ENCODE measurements around the gene DNMT3L. TPM values are rescaled to one million over a fixed set of nuclear protein-coding genes. Genes with fewer than 3 reads are reported as not detected.
"Not testable (repeated sequence)": the region's sequence is repeated elsewhere in the genome, so short reads cannot be mapped to it uniquely, and the experiment has no call there.

Gene DNMT3L
- total and polyA plus RNA-seq, 8 donors: not detected

DNA sequence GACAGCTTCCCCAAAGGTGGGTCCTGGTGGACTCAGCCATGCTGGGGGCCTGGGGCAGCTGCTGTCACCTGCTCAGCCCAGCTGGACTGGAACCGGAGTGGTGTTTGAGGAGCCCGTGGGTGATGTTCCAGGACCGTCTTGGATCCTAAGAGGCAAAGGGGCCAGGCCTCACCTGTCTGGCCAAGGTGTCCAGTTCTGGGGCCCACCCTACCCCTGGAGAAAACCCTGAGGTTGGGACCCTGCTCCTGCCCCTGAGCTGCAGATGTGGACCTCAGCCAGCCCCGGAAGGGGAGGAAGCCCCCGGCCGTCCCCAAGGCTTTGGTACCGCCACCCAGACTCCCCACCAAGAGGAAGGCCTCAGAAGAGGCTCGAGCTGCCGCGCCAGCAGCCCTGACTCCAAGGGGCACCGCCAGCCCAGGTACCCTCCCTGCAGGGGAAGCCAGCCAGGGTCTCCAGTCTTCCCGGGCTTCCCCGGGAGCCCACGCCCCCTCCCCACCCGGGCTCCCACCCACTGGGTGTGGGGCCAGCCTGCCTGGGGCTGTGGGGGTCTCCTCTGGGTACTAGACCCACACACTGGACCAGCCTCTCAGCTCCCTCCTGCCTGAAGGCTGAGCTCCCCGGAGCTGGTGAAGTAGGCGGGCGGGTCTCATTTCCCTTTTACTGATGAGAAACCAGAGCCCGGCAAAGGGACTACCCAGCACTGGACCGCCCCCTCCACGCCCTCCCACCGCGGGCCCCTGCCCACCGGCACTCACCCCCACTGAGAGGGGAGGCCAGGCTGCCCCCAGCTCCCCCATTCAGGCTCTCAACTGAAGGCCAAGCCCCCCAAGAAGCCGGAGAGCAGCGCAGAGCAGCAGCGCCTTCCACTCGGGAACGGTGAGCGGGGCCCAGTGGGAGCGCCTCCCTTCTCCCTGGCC is 25.3 kb upstream of the DNMT3L start:
- intact Hi-C loops (cut with DNase I): no loop called here
- no peak for ATAC-seq

GRCh38 chr21:44286086-44286715 is 24.5 kb upstream of the DNMT3L start:
- H3K36me3 ChIP-seq: no peaks in the 10 kb centered on the region
- TF ChIP-seq, protein P1, sequence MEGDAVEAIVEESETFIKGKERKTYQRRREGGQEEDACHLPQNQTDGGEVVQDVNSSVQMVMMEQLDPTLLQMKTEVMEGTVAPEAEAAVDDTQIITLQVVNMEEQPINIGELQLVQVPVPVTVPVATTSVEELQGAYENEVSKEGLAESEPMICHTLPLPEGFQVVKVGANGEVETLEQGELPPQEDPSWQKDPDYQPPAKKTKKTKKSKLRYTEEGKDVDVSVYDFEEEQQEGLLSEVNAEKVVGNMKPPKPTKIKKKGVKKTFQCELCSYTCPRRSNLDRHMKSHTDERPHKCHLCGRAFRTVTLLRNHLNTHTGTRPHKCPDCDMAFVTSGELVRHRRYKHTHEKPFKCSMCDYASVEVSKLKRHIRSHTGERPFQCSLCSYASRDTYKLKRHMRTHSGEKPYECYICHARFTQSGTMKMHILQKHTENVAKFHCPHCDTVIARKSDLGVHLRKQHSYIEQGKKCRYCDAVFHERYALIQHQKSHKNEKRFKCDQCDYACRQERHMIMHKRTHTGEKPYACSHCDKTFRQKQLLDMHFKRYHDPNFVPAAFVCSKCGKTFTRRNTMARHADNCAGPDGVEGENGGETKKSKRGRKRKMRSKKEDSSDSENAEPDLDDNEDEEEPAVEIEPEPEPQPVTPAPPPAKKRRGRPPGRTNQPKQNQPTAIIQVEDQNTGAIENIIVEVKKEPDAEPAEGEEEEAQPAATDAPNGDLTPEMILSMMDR (IDR thresholded peaks at IDR 0.05): no peak
- no peaks in the 10 kb centered on the region for H3K9me3 ChIP-seq
- ATAC-seq (no peak), DNase-seq (peak in 1 of 4 donors; percentile 60)
- H3K27ac ChIP-seq: no peak overlapping the region
- H3K4me3 ChIP-seq: no peak overlapping the region
- peaks cover 0 to 6% of the 10 kb centered on the region in 2 donors for H3K4me1 ChIP-seq
- intact Hi-C loops (cut with DNase I): no loop called here
- H3K27me3 ChIP-seq: peaks cover 7 to 39% of the 10 kb centered on the region in 2 donors

More for the DNA sequence above, 25.3 kb upstream of the DNMT3L start:
- TF ChIP-seq, protein P1 (IDR thresholded peaks at IDR 0.05): no peak
- peak in 1 of 4 donors; percentile 74 for DNase-seq
- Histone ChIP-seq H3K4me3 (no peak overlapping the region), H3K27ac (no peak overlapping the region), H3K36me3 (no peaks in the 10 kb centered on the region), H3K9me3 (no peaks in the 10 kb centered on the region), H3K4me1 (peaks cover 0 to 6% of the 10 kb centered on the region in 2 donors), H3K27me3 (peaks cover 7 to 39% of the 10 kb centered on the region in 2 donors)

DNA sequence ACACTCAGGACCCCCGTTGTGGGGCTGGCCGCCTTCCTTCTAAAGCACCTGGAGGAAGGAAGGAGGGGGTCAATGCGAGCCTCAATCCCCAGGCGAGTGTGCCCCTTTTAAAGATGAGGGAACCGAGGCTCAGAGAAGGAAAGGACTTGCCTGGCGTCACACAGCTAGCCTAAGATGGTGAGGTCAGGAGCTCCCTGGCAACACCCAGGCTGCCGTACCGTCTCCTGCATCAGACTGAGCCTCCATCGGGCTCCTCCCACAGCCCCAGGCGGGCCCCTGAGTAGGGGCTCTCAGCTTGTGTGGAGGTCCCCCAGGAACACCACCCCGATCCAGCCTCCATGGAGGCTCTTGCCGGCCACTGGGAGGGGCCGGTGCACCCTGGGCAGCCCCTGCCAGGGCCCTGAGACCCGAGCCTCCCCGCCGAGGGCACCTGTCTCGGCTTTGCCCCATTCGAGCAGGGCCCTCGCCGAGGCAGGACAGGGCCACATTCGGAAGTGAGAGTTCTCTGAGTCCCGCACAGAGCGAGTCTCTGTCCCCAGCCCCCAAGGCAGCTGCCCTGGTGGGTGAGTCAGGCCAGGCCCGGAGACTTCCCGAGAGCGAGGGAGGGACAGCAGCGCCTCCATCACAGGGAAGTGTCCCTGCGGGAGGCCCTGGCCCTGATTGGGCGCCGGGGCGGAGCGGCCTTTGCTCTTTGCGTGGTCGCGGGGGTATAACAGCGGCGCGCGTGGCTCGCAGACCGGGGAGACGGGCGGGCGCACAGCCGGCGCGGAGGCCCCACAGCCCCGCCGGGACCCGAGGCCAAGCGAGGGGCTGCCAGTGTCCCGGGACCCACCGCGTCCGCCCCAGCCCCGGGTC is 23.7 kb upstream of the DNMT3L start, which contains the start of gene AIRE:
AIRE (plus strand) TSS at position 739 of the 855 bp plus-strand sequence. CDS start 131 bp downstream, outside the sequence.
- intact Hi-C loops (cut with DNase I): no loop called here
- no peaks in the 10 kb centered on the region for H3K36me3 ChIP-seq
- H3K4me1 ChIP-seq: peaks cover 0 to 6% of the 10 kb centered on the region in 2 donors
- DNase-seq (peak in 1 of 4 donors; percentile 77), ATAC-seq (peak; percentile 47)
- TF ChIP-seq, protein P1 (IDR thresholded peaks at IDR 0.05): no peak
- no peaks in the 10 kb centered on the region for H3K9me3 ChIP-seq
- H3K27ac ChIP-seq: no peak within 1 kb of the TSS
- no peak within 1 kb of the TSS for H3K4me3 ChIP-seq
- peaks cover 7 to 39% of the 10 kb centered on the region in 2 donors for H3K27me3 ChIP-seq

- H3K4me3 ChIP-seq: no peak overlapping the region
- H3K9me3 ChIP-seq: no peaks in the 10 kb centered on the region
- TF ChIP-seq, protein P1 (IDR thresholded peaks at IDR 0.05): no peak
- peaks cover 0 to 6% of the 10 kb centered on the region in 2 donors for H3K4me1 ChIP-seq
- peaks cover 7 to 39% of the 10 kb centered on the region in 2 donors for H3K27me3 ChIP-seq
- H3K27ac ChIP-seq: no peak overlapping the region
- intact Hi-C loops (cut with DNase I): no loop called here
- DNase-seq (peak in 1 of 4 donors; percentile 64), ATAC-seq (no peak)
- no peaks in the 10 kb centered on the region for H3K36me3 ChIP-seq
These were observed 22.3 kb upstream of the DNMT3L start for GRCh38 chr21:44283948-44284347.

GRCh38 chr21:44283211-44283785 is 21.6 kb upstream of the DNMT3L start:
- H3K4me1 ChIP-seq; H3K4me3 ChIP-seq; H3K9me3 ChIP-seq; intact Hi-C loops (cut with DNase I); ATAC-seq; H3K27ac ChIP-seq; DNase-seq; H3K36me3 ChIP-seq: not testable (repeated sequence)
- peaks cover 7 to 39% of the 10 kb centered on the region in 2 donors for H3K27me3 ChIP-seq
